DND-41 (cell line): ENCODE results near the gene KCNK15.

Source experiments
- ATAC-seq: fragments of 200-7000 bp; cut with Tn5 transposase; 3 replicates; pipeline ENCODE4 v1.9.1; 2021; ENCODE audit warnings: low read depth; ENCODE audit not compliant: insufficient read depth
- DNase-seq: peaks from one replicate; pipeline ENCODE4 v3.0.0-alpha.2; 2020
- H2AFZ ChIP-seq: 2 replicates; pipeline ENCODE4 v1.6.0; 2012; ENCODE audit warnings: low read depth, low read length
- H3K27ac ChIP-seq: 2 replicates; pipeline ENCODE4 v1.5.1; 2012; ENCODE audit warnings: low read length, inconsistent platforms
- H3K27me3 ChIP-seq: fragments of 200-600 bp; sonication (generic); 2 replicates; pipeline ENCODE4 v1.6.0; 2012; ENCODE audit warnings: low read length, mild to moderate bottlenecking, inconsistent platforms; ENCODE audit not compliant: insufficient read depth, poor library complexity
- H3K36me3 ChIP-seq: 2 replicates; pipeline ENCODE4 v1.5.1; 2012; ENCODE audit warnings: low read length, inconsistent platforms; ENCODE audit not compliant: insufficient read depth
- H3K4me1 ChIP-seq: 2 replicates; pipeline ENCODE4 v1.5.1; 2012; ENCODE audit warnings: mild to moderate bottlenecking, low read length; ENCODE audit not compliant: insufficient read depth
- H3K4me2 ChIP-seq: 2 replicates; pipeline ENCODE4 v1.6.0; 2012; ENCODE audit warnings: mild to moderate bottlenecking, moderate library complexity, low read length, inconsistent platforms; ENCODE audit not compliant: insufficient read depth
- H3K4me3 ChIP-seq, 2 experiments: fragments of 200-600 bp in 1 of 2; shearing (Covaris generic) in 1 of 2; 2 replicates each; pipeline ENCODE4 v1.5.1; 2012 to 2016; ENCODE audit warnings: inconsistent platforms in 2 of 2, low read length in 2 of 2, mild to moderate bottlenecking in 2 of 2, low read depth in 1 of 2, moderate library complexity in 1 of 2
- H3K79me2 ChIP-seq: 2 replicates; pipeline ENCODE4 v1.6.0; 2012; ENCODE audit warnings: low read length, inconsistent platforms; ENCODE audit not compliant: insufficient read depth
- H3K9ac ChIP-seq: 2 replicates; pipeline ENCODE4 v1.6.0; 2012; ENCODE audit warnings: low read depth, mild to moderate bottlenecking, inconsistent platforms, low read length, moderate library complexity
- H3K9me3 ChIP-seq: 2 replicates; pipeline ENCODE4 v1.5.1; 2012; ENCODE audit warnings: low read length, moderate library complexity, mild to moderate bottlenecking, inconsistent platforms; ENCODE audit not compliant: insufficient read depth, severe bottlenecking
- H4K20me1 ChIP-seq: 2 replicates; pipeline ENCODE4 v1.6.0; 2012; ENCODE audit warnings: low read length; ENCODE audit not compliant: insufficient read depth
- EZH2 ChIP-seq: IDR thresholded peaks from 3 replicates; pipeline ENCODE4 v1.6.1; 2012; ENCODE audit warnings: borderline replicate concordance, low read depth, mild to moderate bottlenecking, moderate library complexity, low read length, inconsistent platforms; ENCODE audit not compliant: severe bottlenecking
- TF ChIP-seq, protein P1 (sequence below): IDR thresholded peaks from 2 replicates; pipeline ENCODE4 v1.5.1; 2012; ENCODE audit warnings: borderline replicate concordance, low read length, moderate library complexity, mild to moderate bottlenecking; ENCODE audit not compliant: poor library complexity, severe bottlenecking; ENCODE audit errors: extremely low read depth

The KCNK15 gene

DNA sequence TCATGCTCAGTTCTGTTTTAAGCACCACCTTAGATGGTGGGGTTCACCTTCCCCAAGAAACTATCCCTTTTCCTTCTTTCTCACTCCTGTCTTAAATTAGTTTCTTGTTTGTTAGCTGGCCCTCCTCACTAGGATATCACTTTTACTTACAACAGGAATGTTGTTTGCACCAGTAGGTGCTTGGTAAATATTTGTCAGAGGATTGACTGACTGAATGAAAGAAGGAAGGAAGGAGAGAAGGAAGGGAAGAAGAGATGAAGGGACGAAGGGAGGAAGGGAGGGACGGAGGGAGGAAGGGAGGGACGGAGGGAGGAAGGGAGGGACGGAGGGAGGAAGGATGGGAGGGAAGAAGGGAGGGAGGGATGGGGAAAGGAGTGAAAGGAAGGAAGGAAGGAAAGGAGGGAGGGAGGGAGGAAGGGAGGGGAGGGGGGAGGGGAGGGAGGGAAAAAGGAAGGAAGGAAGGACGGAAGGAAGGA is 505 bp upstream of the KCNK15 start:
- Histone ChIP-seq H3K9ac (no peak overlapping the region), H3K79me2 (no peaks in the 10 kb centered on the region), H3K4me1 (no peaks in the 10 kb centered on the region), H4K20me1 (no peaks in the 10 kb centered on the region), H3K9me3 (no peaks in the 10 kb centered on the region), H3K36me3 (no peaks in the 10 kb centered on the region), H3K27me3 (peaks cover 38% of the 10 kb centered on the region), H3K27ac (no peak overlapping the region), H3K4me3 (no peak overlapping the region), H3K4me2 (no peak overlapping the region), H2AFZ (no peak overlapping the region)
- ATAC-seq (no peak), DNase-seq (no peak)
- TF ChIP-seq, protein P1, sequence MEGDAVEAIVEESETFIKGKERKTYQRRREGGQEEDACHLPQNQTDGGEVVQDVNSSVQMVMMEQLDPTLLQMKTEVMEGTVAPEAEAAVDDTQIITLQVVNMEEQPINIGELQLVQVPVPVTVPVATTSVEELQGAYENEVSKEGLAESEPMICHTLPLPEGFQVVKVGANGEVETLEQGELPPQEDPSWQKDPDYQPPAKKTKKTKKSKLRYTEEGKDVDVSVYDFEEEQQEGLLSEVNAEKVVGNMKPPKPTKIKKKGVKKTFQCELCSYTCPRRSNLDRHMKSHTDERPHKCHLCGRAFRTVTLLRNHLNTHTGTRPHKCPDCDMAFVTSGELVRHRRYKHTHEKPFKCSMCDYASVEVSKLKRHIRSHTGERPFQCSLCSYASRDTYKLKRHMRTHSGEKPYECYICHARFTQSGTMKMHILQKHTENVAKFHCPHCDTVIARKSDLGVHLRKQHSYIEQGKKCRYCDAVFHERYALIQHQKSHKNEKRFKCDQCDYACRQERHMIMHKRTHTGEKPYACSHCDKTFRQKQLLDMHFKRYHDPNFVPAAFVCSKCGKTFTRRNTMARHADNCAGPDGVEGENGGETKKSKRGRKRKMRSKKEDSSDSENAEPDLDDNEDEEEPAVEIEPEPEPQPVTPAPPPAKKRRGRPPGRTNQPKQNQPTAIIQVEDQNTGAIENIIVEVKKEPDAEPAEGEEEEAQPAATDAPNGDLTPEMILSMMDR: no peak
- no peak for TF ChIP-seq EZH2

DNA sequence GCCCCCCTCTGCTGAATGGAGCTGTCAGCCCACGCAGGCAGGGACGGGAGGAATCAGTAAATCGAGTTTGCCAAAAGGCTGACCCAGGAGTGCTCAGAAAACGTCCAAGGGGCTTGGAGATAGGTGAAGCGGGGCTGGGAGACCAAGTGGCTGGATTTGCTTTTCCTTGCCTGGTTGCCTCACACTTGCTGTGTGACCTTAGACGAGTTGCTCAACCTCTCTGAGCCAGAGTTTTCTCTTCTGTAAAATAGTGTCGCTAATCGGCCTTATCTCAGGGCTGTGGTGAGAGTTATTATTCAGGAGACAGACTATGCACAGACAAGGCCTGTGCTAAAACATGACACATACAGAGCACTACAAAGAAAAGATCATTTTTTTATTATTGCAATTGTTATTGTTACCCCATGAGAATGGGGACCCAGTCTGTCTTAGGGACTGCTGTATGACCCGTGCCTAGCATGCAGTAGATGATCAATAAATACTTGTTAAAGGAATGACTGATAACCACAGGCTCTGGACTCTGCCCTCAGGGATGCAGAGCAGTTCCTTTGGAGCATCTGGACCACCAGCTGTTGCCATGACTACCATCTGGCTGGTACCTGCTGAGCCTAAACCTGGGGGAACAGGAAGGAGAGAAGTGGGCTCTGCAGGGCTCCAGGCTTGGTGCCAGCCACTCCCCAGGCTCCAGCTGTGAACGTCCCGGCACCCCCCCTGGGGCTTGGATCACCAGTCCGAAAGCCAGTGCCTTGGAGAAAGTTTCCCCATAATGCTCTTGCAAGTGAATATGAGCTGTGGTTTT is 901 bp downstream of the KCNK15 start:
- Histone ChIP-seq H3K4me2 (no peak overlapping the region), H3K36me3 (no peaks in the 10 kb centered on the region), H3K9me3 (no peaks in the 10 kb centered on the region), H3K4me1 (no peaks in the 10 kb centered on the region), H3K27me3 (peaks cover 38% of the 10 kb centered on the region), H3K9ac (no peak overlapping the region), H3K27ac (no peak overlapping the region), H3K79me2 (no peaks in the 10 kb centered on the region), H4K20me1 (no peaks in the 10 kb centered on the region), H3K4me3 (no peak overlapping the region), H2AFZ (no peak overlapping the region)
- TF ChIP-seq EZH2: no peak
- TF ChIP-seq, protein P1: no peak
- ATAC-seq (no peak), DNase-seq (no peak)

DNA sequence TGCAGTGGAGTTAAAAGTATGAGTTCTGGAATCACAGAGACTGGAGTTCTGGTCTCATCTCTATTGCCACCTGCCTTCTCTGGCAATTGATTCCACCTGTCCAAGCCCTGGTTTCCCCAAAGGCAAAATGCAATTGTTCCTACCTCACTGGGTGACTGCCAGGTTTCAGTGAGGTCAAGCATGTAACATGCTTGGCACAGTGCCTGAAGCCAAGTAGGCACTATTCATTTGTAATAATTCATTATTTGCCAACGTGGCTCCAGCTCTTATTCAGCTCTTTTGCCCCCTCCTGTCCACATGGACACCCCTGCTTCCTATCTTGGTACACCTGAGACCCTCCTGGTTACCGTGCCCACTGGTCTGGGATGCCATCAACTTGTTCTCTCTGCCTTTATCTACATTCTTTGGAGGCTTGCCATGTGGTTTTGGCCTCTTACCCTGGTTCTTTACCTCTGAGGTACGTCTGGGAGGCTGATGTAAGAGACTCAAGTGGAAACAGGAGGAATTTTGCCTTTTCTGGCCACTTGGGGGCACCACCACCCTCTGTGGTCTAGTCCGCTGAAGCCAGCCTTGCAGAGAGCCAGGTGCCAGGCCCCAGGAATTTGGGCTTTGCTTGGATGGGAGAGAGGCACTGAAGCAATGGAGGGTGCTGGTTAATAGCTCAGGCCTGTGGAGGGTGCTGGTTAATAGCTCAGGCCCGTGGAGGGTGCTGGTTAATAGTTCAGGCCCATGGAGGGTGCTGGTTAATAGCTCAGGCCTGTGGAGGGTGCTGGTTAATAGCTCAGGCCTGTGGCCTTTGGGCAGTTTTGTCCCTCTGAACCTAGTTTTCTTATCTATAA is 1.7 kb downstream of the KCNK15 start:
- H3K27me3 ChIP-seq: peaks cover 33% of the 10 kb centered on the region
- no peak overlapping the region for H3K4me2 ChIP-seq
- no peak overlapping the region for H3K27ac ChIP-seq
- H3K9me3 ChIP-seq: no peaks in the 10 kb centered on the region
- DNase-seq (peak; percentile 68), ATAC-seq (peak; percentile 83)
- H3K36me3 ChIP-seq: no peaks in the 10 kb centered on the region
- TF ChIP-seq, protein P1: peak; percentile 82
- no peak for TF ChIP-seq EZH2
- no peak overlapping the region for H3K4me3 ChIP-seq
- no peak overlapping the region for H2AFZ ChIP-seq
- H3K4me1 ChIP-seq: no peaks in the 10 kb centered on the region
- no peak overlapping the region for H3K9ac ChIP-seq
- no peaks in the 10 kb centered on the region for H4K20me1 ChIP-seq
- no peaks in the 10 kb centered on the region for H3K79me2 ChIP-seq
